Measurements from ENCODE around the gene NUBP2. TPM values are rescaled to one million over a fixed set of nuclear protein-coding genes. Genes with fewer than 3 reads are reported as not detected.
A peak's percentile ranks its signal among the peaks of the same experiment; 100 is the strongest.

Gene NUBP2
- total and polyA plus RNA-seq, 2 donors (not counting 3 experiments of a cell fraction or from before 2014, with no cell fraction given), result 55.0 to 69.6 TPM

GRCh38 chr16:1743376-1744337 is 39.1 kb upstream of the NUBP2 start:
- FAIRE-seq (no peak), DNase-seq (ENCODE audit: low read depth, low spot score) (no peak)
- Histone ChIP-seq H3K9ac (replicated peaks; ENCODE audit: extremely low read depth, insufficient read depth, low read length) (no peak overlapping the region), H3K4me1 (ENCODE audit: control insufficient read depth, extremely low read depth, insufficient read depth, low read length) (no peaks in the 10 kb centered on the region), H3K9me3 (replicated peaks; ENCODE audit: control insufficient read depth, insufficient read depth, low read length) (no peaks in the 10 kb centered on the region), H4K20me1 (replicated peaks; ENCODE audit: control insufficient read depth, extremely low read depth, insufficient read depth, low read length) (no peaks in the 10 kb centered on the region), H3K79me2 (ENCODE audit: control insufficient read depth, insufficient read depth, low read length) (no peaks in the 10 kb centered on the region), H3K4me2 (ENCODE audit: insufficient read depth, low read length) (no peak overlapping the region), H3K27me3 (ENCODE audit: control insufficient read depth in 2 of 2, insufficient read depth in 2 of 2, low read length in 2 of 2) (no peaks in the 10 kb centered on the region), H3K9me1 (replicated peaks; ENCODE audit: control insufficient read depth, extremely low read depth, insufficient read depth, low read length) (no peaks in the 10 kb centered on the region), H2AFZ (ENCODE audit: low read depth, low read length) (no peak overlapping the region), H3K4me3 (replicated peaks in 1 of 3; ENCODE audit: insufficient read depth in 1 of 3, low read depth in 1 of 3, low read length in 3 of 3) (no peak overlapping the region), H3K27ac (ENCODE audit: insufficient read depth, low read depth, low read length) (no peak overlapping the region), H3K36me3 (ENCODE audit: control insufficient read depth in 2 of 2, extremely low read depth in 1 of 2, insufficient read depth in 2 of 2, low read length in 2 of 2) (peaks cover 3 to 38% of the 10 kb centered on the region in 2 experiments)
- POLR2A ChIA-PET, result no interaction called here
- dilution Hi-C loops (cut with MboI; ENCODE audit: extremely low pct_ligation_motif_present, low sequenced_read_pairs), result no loop called here
- TSS peak; percentile 13 for BruUV-seq (replicated peaks)
- intact Hi-C loops (cut with micrococcal nuclease), result no loop called here
- no peak for TF ChIP-seq POLR2A (IDR thresholded peaks at IDR 0.05; ENCODE audit: low read depth, low read length)
- TF ChIP-seq GATA2 (IDR thresholded peaks at IDR 0.05; ENCODE audit: insufficient read depth, insufficient read length, low read depth, low read length), result no peak
- no peak for TF ChIP-seq POLR2AphosphoS5 (IDR thresholded peaks at IDR 0.05; ENCODE audit: insufficient read depth, low read depth, low read length)
- TF ChIP-seq JUN (IDR thresholded peaks at IDR 0.05; ENCODE audit: borderline replicate concordance, insufficient read depth, insufficient read length, low read depth), result no peak
- no peak for TF ChIP-seq CTCF (IDR thresholded peaks at IDR 0.05; ENCODE audit: extremely low read depth in 1 of 2, insufficient read depth in 1 of 2, low read depth in 1 of 2, low read length in 2 of 2)
- TF ChIP-seq EZH2 (IDR thresholded peaks at IDR 0.05; ENCODE audit: borderline replicate concordance, low read depth, low read length, severe bottlenecking), result no peak
- TF ChIP-seq MYC (IDR thresholded peaks at IDR 0.05; ENCODE audit: low read depth, low read length), result no peak
- no peak for TF ChIP-seq FOS (IDR thresholded peaks at IDR 0.05; ENCODE audit: borderline replicate concordance, insufficient read depth, low read length)
- TF ChIP-seq MAX (IDR thresholded peaks at IDR 0.05; ENCODE audit: insufficient read depth, insufficient read length), result no peak
- CTCF ChIA-PET, result interaction anchor here (1.4 kb wide), 1 partner anchor 20 kb away, joined by 6 read pairs; no protein-coding TSS in a partner anchor
